ENCODE measurements around the gene MOB2.

Gene MOB2

DNA sequence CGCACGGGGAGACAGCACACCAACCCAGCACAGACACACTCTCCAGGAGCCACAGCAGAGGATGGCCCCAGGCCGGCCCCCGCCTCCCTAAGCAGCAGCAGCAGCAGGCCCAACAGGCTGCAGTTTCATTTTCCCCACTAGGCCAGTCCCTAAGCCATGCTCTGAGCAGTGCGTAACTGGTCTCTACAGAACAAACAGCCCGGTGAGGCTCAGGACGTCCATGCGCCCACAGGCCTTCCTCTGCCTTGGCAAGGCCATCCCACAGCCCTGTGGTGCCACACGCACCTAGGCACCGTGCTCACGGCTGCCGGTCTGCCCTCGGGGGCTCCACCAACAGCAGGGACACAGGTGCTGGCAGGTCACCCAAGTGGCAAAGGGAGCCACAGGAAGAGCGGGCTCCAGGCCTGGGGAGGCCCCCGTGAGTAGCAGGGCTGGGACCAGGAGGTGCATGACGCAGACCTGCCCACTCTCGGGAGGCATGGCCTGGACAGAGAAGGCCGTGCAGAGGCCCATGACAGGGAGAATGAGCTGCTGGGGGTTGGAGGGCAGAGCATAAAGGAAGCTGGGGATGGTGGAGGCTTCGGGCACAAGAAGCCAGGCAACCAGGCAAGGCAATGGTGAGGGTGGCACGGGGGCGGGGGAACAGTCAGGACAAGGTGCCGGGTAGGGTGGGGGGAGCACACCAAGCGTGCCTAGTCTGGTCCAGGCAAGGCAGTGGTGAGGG, 1.4 kb upstream of the MOB2 start:
- in situ Hi-C loops (cut with MboI; ENCODE audit: low pct_unique_long_range_greater_than_20kb, low sequenced_read_pairs, unreplicated experiment), result no loop called here
- TF ChIP-seq, protein P1, sequence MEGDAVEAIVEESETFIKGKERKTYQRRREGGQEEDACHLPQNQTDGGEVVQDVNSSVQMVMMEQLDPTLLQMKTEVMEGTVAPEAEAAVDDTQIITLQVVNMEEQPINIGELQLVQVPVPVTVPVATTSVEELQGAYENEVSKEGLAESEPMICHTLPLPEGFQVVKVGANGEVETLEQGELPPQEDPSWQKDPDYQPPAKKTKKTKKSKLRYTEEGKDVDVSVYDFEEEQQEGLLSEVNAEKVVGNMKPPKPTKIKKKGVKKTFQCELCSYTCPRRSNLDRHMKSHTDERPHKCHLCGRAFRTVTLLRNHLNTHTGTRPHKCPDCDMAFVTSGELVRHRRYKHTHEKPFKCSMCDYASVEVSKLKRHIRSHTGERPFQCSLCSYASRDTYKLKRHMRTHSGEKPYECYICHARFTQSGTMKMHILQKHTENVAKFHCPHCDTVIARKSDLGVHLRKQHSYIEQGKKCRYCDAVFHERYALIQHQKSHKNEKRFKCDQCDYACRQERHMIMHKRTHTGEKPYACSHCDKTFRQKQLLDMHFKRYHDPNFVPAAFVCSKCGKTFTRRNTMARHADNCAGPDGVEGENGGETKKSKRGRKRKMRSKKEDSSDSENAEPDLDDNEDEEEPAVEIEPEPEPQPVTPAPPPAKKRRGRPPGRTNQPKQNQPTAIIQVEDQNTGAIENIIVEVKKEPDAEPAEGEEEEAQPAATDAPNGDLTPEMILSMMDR (IDR thresholded peaks at IDR 0.05; ENCODE audit: extremely low read depth, insufficient read depth, missing control alignments), result no peak
- DNase-seq (ENCODE audit: low spot score), result no peak

DNA sequence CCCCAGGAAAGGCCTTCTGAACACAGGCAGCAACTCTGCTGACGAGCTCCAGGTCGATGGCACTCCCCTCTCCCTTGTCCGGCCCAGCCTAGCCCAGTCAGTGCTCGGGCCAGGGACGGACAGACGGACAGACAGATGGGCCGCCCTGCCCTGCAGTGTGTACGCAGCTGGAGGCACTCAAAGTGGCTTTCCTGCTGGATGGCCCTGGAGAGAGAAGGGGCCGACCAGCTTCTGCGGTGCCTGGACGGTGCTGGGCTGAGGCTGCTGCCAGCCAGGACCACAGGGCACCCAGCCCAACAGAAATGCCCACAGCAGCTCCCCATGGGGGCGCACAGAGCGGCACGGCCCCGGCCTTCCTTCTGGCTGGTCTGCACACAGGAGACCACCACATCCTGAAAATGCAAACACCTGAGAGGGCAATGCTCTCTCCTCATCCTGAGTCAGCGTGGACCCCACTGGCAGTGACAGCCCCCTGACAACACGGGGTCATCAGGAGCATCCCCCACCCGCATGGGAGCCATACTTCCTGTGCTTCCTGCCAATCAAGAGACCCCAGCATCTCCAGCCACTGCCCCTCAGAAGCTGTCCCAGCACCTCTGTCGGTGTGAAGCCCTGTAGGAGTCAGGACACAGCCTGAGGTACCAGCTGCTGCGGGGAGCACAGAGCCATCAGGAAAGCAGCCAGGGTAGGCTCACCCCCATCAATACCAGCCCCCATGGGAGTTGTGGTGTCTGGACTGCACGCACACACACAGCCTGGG, 692 bp upstream of the MOB2 start:
- TF ChIP-seq, protein P1 (IDR thresholded peaks at IDR 0.05; ENCODE audit: extremely low read depth, insufficient read depth, missing control alignments), result no peak
- no peak for DNase-seq (ENCODE audit: low spot score)
- in situ Hi-C loops (cut with MboI; ENCODE audit: low pct_unique_long_range_greater_than_20kb, low sequenced_read_pairs, unreplicated experiment), result no loop called here

DNA sequence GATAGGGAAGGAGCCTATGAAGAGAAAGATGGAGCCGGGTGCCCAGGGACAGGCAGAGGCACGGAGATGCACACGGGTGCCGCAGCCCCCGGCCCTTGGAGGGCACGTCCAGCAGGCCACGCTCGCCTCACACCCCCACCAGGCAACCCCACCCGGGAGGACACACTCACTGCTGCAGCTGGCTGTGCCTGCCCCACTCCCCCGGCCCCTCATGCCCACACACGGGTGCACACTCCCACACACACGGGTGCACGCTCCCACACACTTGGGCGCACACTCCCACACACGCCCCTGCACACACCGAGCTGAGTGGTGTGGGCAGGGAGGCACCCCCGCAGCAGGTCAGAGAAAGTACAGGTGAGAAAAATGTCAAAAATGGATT, 1.1 kb downstream of the MOB2 start:
- DNase-seq (ENCODE audit: low spot score), result no peak
- TF ChIP-seq, protein P1 (IDR thresholded peaks at IDR 0.05; ENCODE audit: extremely low read depth, insufficient read depth, missing control alignments), result no peak
- in situ Hi-C loops (cut with MboI; ENCODE audit: low pct_unique_long_range_greater_than_20kb, low sequenced_read_pairs, unreplicated experiment), result no loop called here

DNA sequence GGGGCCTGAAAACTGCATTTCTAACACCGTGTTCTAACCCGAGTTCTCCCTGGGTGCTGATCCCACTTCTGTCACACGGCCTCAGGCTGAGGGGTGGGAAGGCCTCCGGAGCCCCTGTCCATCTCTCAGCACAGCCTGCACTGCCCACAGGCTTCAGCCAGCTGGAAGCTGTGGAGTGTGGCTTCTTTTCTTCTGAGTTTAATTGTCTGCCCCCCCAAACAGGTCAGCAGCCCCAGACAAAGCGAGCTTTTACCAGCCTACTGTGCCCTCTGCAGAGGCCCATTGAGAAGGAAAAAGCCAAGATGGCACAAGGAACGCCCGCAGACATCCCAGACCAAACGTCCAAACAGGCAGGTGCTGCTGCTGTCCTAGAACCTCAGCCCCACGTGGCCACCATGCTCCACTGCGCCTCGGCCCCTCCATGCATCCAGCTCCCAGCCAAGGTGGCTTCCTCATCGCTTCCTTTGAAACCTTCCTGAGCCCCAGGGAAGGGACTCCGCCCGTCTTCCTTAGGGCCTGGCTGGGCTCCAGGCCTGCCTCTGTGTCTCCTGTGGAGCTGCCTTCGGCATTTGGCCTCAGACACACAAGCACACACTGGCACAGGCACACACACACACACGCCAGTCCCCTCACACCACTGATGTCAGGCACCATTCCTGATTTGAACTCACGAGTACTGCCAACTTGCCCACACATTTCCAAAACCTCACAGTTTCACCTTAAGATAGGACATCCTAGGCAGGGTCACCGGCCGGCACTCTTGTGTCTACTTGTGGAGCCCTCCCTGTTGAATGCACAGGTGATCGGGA, 1.7 kb downstream of the MOB2 start:
- TF ChIP-seq, protein P1 (IDR thresholded peaks at IDR 0.05; ENCODE audit: extremely low read depth, insufficient read depth, missing control alignments), result no peak
- in situ Hi-C loops (cut with MboI; ENCODE audit: low pct_unique_long_range_greater_than_20kb, low sequenced_read_pairs, unreplicated experiment), result no loop called here
- no peak for DNase-seq (ENCODE audit: low spot score)

DNA sequence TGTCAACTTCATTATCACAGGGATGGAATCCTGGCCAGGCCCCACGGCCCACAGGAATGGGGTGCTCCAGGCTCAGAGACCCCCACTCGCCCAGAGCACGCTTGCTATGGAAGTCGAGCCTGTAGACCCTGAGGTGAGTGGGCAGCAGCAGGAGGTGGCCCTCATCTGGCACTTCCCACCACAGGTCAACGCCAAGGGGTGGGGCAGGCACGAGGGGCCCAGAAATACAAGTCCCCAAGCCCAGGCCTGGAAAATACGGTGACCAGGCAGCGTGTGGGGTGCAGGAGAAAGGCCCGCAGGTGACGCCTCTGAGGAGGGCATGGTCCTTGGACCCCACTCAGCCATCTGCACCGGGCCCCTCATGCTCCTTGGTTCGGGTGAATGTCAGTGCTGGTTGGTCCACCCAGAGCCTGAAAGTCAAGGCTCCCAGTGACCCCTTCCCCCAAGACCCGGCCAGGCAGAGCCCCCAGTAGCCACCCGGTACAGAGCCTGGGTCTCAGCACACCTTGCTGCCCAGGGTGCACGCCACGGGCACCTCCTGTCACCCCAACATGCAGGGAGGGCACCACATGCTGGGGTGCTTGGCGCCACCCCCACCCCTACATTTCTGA, 2.4 kb downstream of the MOB2 start:
- DNase-seq (ENCODE audit: low spot score), result no peak
- TF ChIP-seq, protein P1 (IDR thresholded peaks at IDR 0.05; ENCODE audit: extremely low read depth, insufficient read depth, missing control alignments), result no peak
- in situ Hi-C loops (cut with MboI; ENCODE audit: low pct_unique_long_range_greater_than_20kb, low sequenced_read_pairs, unreplicated experiment), result no loop called here

DNA sequence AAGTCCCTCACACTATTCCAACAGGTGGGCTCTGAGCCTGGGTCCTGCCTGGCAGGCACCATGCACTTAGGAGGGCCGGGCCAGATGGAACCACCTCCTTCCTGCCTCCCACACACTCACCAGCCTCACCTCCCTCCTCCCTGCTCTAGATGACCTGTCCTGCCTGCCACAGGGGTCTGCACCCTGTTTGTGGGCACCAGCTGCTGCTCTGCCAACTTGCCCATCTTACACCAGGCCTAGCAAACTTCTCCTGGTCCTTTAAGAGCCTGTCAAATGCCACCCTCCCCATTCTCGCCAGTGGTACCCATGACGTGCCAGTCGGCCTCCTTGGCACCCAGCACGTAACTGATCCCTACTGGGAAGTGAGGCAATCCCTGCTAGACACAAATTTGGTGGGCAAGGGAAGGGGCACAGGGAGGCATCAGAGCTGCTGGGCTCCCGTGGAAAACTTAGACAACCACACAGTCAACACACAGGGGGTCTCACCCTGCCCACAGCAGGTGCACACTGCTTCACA, 3.1 kb downstream of the MOB2 start:
- TF ChIP-seq, protein P1 (IDR thresholded peaks at IDR 0.05; ENCODE audit: extremely low read depth, insufficient read depth, missing control alignments), result no peak
- in situ Hi-C loops (cut with MboI; ENCODE audit: low pct_unique_long_range_greater_than_20kb, low sequenced_read_pairs, unreplicated experiment), result no loop called here
- no peak for DNase-seq (ENCODE audit: low spot score)

All from GM13977 (cell line).